Naive B cell (primary cell): ENCODE data around the gene NRG3. TPM values are rescaled to one million over a fixed set of nuclear protein-coding genes. Genes with fewer than 3 reads are reported as not detected.

Source experiments
- ATAC-seq, 2 donors: fragments of 150-1000 bp; cut with Tn5 transposase; 2 replicates each; pipeline ENCODE4 v1.10.0; 2021; ENCODE audit warnings: low read depth in 2 of 2, mild to moderate bottlenecking in 2 of 2, moderate library complexity in 2 of 2
- DNase-seq: peaks from one replicate; pipeline ENCODE4 v3.0.0; 2022
- H3K27ac Mint-ChIP-seq, 6 donors: one replicate each; pipeline ENCODE4 v1.8.0; 2020 to 2022; ENCODE audit warnings: mild to moderate bottlenecking in 6 of 6, mixed read lengths in 6 of 6, moderate library complexity in 5 of 6, inconsistent platforms in 2 of 6
- H3K27me3 Mint-ChIP-seq, 3 donors: one replicate each; pipeline ENCODE4 v1.8.0; 2021 to 2022; ENCODE audit warnings: mixed read lengths in 3 of 3, mild to moderate bottlenecking in 1 of 3
- H3K36me3 Mint-ChIP-seq, 2 donors: one replicate each; pipeline ENCODE4 v1.8.0; 2020 to 2022; ENCODE audit warnings: mixed read lengths in 2 of 2, inconsistent platforms in 1 of 2, mild to moderate bottlenecking in 1 of 2
- H3K4me1 Mint-ChIP-seq, 3 donors: one replicate each; pipeline ENCODE4 v1.8.0; 2020 to 2022; ENCODE audit warnings: mixed read lengths in 3 of 3, inconsistent platforms in 1 of 3, mild to moderate bottlenecking in 1 of 3, moderate library complexity in 1 of 3
- H3K4me3 Mint-ChIP-seq, 8 donors: one replicate each; pipeline ENCODE4 v1.8.0; 2020 to 2022; ENCODE audit warnings: mild to moderate bottlenecking in 8 of 8, mixed read lengths in 8 of 8, moderate library complexity in 8 of 8, inconsistent platforms in 2 of 8
- H3K9me3 Mint-ChIP-seq, 7 donors: one replicate each; pipeline ENCODE4 v1.8.0; 2020 to 2022; ENCODE audit warnings: mixed read lengths in 7 of 7, mild to moderate bottlenecking in 5 of 7, inconsistent platforms in 2 of 7, moderate library complexity in 1 of 7
- polyA plus RNA-seq, 6 donors: library from polyadenylated mRNA; unstranded; fragments of 300-500 nt; fragmentation: Illumina TruSeq; gene quantifications; one replicate each; pipeline ENCODE4 v1.2.3, GENCODE V29; 2021; ENCODE audit warnings: low read depth in 6 of 6

NRG3 gene
- polyA plus RNA-seq, 6 donors from 2014 or later, result not detected

DNA sequence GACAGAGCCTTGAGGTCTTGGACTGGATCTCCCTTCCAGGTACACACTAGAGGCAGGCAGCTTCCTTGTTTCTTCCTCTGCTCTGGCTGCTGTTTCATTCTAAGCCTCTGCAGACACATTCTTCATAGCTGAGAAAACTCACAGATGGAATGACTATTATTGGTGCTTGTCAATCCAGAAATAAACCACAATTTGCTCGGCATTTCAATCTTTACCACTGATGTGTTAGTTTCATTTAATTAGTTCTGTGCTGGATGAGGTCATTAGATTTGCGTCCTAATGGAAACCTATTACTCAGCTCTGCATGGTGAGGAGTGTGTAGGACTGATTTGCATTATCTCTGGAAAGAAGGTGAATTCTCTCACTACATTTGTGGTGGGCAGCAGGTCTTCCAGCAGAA lies 392.5 kb downstream of the NRG3 start:
- Mint-ChIP-seq H3K9me3 (peaks cover 0 to 18% (median 7%) of the 10 kb centered on the region in 7 donors), H3K27me3 (no peaks in the 10 kb centered on the region)
- ATAC-seq, result no peak

DNA sequence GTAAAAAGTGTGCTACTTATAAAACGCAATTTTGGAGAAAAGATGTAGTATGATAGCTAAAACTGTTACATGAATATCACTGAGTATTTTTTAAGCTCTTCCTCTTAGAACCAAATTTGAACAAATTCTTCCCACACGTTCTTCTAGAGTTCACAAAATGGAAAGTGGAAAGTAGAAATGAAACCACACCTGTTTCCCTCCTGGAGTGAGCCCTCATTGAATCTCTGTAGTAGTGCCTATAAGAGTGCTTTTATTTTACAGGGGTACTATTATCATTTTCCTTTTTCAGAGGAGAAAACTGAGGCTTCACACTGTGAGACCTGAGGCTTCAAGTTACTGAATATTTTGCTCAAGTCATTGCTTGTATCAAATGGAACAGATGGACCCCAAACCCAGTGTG lies 393.0 kb downstream of the NRG3 start:
- no peaks in the 10 kb centered on the region for H3K36me3 Mint-ChIP-seq
- ATAC-seq, result no peak
- H3K9me3 Mint-ChIP-seq, result peaks cover 0 to 18% (median 7%) of the 10 kb centered on the region in 7 donors
- H3K4me1 Mint-ChIP-seq, result no peaks in the 10 kb centered on the region
- DNase-seq, result no peak
- no peak overlapping the region for H3K4me3 Mint-ChIP-seq
- H3K27ac Mint-ChIP-seq, result no peak overlapping the region
- H3K27me3 Mint-ChIP-seq, result no peaks in the 10 kb centered on the region

More for the DNA sequence above, 392.5 kb downstream of the NRG3 start:
- Mint-ChIP-seq H3K36me3 (no peaks in the 10 kb centered on the region), H3K4me1 (no peaks in the 10 kb centered on the region), H3K27ac (no peak overlapping the region), H3K4me3 (no peak overlapping the region)
- no peak for DNase-seq

DNA sequence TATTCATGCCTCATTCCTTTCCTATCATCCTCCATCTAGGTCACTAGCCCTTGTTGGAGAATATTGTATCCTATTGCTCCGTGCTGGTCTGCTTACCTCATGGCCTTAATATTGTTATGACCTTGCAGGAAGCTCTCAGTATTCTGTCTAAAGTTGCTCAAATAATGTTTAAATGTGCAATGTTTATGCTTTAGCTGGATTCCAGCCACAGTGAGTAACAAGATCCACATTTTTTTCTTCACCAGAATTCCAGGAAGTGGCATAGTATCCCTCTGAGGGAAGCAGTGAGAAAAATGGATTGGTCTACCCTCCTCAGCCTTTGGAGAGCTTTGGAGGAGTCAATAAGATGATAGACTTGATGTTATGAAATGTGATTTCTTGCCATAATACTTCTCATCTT lies 402.6 kb downstream of the NRG3 start:
- Mint-ChIP-seq H3K9me3 (peaks cover 0 to 9% (median 0%) of the 10 kb centered on the region in 7 donors), H3K4me3 (no peak overlapping the region), H3K36me3 (no peaks in the 10 kb centered on the region), H3K27me3 (no peaks in the 10 kb centered on the region), H3K27ac (no peak overlapping the region), H3K4me1 (no peaks in the 10 kb centered on the region)
- DNase-seq (no peak), ATAC-seq (no peak)

DNA sequence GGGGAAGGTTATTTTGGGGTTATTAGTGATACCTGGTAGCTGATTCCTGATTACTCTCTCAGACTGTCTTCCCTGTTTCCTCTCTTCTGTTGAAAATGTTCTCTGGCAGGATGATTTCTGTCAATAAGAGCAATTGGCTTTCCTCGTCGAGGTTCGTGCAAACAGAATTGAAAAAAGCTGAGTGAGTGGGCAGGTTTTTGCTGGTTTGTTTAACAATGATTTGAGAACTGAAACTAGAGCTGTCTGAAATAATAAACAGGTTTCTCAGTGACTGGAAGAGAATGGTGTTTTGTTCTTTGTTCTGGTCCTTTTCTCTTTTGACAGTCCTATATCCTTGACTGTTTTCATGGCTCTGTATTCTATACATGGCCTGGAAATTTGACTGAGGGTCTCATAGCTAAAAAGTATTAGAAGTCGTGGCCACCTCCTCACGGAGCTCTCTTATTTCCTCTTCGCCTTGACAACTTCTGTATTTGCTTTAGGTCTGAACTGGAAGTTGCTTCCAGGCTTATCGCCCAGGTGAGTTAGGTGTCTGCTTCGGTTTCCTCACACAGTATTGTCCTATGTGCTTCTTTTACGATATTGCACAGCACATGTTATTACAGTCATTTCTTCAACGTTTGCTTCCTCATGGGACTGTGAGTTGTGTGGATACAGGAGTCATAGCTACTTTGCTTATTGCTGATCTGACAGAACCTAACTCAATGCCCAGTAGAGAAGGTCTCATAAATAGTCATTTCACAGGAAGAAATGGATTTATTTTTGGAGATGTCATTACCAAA lies 403.6 kb downstream of the NRG3 start:
- Mint-ChIP-seq H3K9me3 (peaks cover 0 to 4% (median 0%) of the 10 kb centered on the region in 7 donors), H3K27ac (peak overlapping the region in 1 of 6 donors; percentile 44), H3K27me3 (no peaks in the 10 kb centered on the region), H3K36me3 (no peaks in the 10 kb centered on the region), H3K4me3 (peak overlapping the region in 1 of 8 donors; percentile 30), H3K4me1 (no peaks in the 10 kb centered on the region)
- DNase-seq (no peak), ATAC-seq (no peak)

DNA sequence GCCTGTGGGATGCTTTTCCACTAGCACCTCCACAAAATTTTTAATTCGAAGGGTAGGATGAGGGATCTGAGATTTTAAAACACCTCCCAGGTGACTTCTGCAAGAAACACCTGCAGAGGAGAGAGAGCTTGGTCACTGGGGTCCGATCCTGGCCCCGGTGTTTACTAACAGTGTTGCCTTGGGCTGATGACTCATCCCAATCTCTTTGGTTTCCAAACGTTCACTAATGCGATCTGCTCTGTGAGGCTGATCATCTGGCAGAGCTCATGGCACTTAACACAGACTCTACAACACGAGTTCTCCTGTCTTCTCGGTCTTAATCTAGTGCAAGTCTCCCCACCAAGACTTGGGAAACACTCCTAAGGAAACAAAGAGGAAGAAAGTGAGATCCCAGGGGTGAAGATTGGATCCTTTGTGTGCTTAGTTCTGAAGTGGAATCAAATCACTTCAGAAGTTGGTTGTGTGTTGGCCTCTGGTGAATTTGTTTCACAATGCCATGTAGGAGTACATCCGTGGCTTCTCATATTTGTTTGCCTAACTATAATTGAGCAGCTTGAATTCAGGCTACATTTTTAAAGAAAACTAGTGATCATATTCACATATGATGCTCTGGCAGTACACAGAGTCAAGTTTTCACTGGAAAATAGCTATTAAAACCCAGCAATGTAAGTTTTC lies 407.9 kb downstream of the NRG3 start:
- ATAC-seq, result no peak
- peaks cover 0 to 4% (median 0%) of the 10 kb centered on the region in 7 donors for H3K9me3 Mint-ChIP-seq
- no peaks in the 10 kb centered on the region for H3K4me1 Mint-ChIP-seq
- no peaks in the 10 kb centered on the region for H3K27me3 Mint-ChIP-seq
- no peak for DNase-seq
- H3K27ac Mint-ChIP-seq, result no peak overlapping the region
- H3K36me3 Mint-ChIP-seq, result no peaks in the 10 kb centered on the region
- no peak overlapping the region for H3K4me3 Mint-ChIP-seq

DNA sequence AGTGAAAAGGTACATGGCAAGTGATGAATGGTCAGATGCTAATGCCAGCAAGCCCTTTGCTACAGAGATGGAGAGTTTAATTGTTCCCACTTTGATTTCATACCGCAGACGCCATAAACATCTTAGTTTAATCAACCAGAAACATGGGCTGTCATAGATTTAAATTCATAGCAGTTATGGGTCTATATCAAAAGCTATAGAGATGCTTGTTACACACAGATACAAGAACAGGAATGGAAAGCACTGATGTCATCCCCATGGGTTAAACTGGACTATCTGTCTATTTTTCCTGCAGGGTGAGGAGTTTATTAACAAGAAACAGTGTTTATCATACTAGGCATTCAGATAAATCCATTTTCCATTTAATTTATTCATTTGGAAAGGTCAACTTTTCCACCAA lies 409.2 kb downstream of the NRG3 start:
- DNase-seq (no peak), ATAC-seq (no peak)
- Mint-ChIP-seq H3K4me3 (no peak overlapping the region), H3K4me1 (no peaks in the 10 kb centered on the region), H3K27ac (no peak overlapping the region), H3K27me3 (no peaks in the 10 kb centered on the region), H3K9me3 (peaks cover 0 to 4% (median 0%) of the 10 kb centered on the region in 7 donors), H3K36me3 (no peaks in the 10 kb centered on the region)

DNA sequence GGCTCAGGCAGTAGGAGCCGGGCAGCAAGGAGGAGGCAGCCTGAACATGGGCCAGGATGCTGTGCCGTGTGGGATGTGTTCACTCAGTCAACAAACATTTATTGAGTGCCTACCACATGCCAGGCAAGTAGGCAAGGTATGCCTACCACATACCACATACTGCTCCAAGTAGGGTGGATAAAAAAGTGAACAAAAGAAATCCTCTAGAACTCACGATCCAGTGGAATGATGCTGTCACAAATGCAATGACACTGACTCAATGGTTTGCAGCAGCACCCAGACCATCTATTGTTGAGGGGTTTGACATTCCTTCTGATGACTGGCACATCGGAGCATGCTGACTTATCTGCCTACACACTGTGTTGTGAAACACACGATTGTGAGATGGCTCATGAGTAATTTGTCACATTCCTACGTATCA lies 413.5 kb downstream of the NRG3 start:
- H3K4me3 Mint-ChIP-seq, result no peak overlapping the region
- no peaks in the 10 kb centered on the region for H3K36me3 Mint-ChIP-seq
- ATAC-seq (no peak), DNase-seq (no peak)
- no peaks in the 10 kb centered on the region for H3K27me3 Mint-ChIP-seq
- H3K9me3 Mint-ChIP-seq, result peaks cover 0 to 3% (median 0%) of the 10 kb centered on the region in 7 donors
- H3K4me1 Mint-ChIP-seq, result no peaks in the 10 kb centered on the region
- H3K27ac Mint-ChIP-seq, result no peak overlapping the region

DNA sequence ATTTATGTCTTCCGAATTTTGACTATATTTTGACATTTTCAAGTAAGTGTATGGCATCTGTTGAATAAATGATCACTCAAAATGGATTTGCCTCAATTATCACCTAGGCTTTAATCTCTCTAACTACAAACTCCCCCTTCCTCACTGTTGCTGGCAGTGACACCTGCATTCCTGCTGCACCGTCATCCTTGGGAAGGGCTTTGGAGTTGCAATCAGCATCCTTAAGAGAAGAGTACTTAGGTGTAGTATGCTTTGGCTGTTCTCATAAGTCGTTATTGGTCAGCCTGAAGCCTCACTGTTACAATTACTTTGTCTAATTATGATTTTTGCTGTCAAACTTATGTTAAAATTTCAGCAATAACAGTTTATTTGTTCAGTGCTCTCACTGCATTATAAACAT lies 415.0 kb downstream of the NRG3 start:
- Mint-ChIP-seq H3K4me3 (no peak overlapping the region), H3K9me3 (peaks cover 0 to 3% (median 0%) of the 10 kb centered on the region in 7 donors), H3K36me3 (no peaks in the 10 kb centered on the region), H3K27ac (no peak overlapping the region), H3K27me3 (no peaks in the 10 kb centered on the region), H3K4me1 (no peaks in the 10 kb centered on the region)
- DNase-seq (no peak), ATAC-seq (no peak)

DNA sequence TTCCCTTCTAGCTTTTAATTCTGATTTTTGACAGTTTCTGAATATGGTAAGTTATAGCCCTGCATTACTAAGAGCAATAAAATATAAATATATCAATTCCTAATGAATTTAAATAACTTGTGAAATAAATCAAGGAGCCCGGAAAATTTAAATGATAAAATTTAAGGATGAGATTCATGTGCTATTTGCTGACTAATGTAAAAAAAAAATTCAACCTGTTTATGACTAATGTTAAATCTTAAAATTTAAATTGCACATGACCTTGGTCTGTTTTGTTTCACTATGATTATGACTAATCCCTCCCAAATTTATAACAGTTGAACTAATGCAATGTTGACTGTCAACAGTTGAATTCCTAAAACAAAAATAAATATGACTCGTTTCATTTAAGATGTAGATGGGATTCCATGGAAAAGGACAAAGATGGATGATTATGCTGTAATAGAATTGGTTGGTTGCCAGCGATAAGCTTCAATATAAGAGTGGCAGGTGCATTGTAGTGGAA lies 419.9 kb downstream of the NRG3 start:
- H3K9me3 Mint-ChIP-seq, result peaks cover 6 to 14% (median 7%) of the 10 kb centered on the region in 7 donors
- no peak overlapping the region for H3K27ac Mint-ChIP-seq
- DNase-seq (no peak), ATAC-seq (no peak)
- no peaks in the 10 kb centered on the region for H3K36me3 Mint-ChIP-seq
- H3K4me1 Mint-ChIP-seq, result no peaks in the 10 kb centered on the region
- H3K4me3 Mint-ChIP-seq, result peak overlapping the region in 1 of 8 donors; percentile 57
- no peaks in the 10 kb centered on the region for H3K27me3 Mint-ChIP-seq

DNA sequence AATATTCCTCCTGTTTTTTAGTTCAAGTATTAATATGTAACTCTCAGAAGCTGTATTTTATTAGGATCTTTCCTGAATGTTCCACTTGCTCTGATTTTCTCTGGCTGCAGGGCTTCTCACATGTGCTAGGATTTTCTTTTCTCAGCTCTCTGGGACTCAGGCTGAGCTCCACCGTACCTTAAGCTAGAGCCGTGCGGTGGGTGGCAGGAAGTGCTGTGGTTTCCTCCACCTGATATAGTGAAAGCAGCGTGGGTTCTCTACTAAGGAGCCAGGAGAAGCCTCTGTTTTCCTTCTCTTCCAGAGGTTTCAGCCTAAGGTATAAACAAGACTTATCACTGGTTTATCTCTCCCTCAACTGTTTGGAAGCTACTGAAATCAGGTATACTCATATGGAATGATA lies 433.6 kb downstream of the NRG3 start:
- no peaks in the 10 kb centered on the region for H3K27me3 Mint-ChIP-seq
- DNase-seq (no peak), ATAC-seq (no peak)
- H3K36me3 Mint-ChIP-seq, result no peaks in the 10 kb centered on the region
- H3K4me1 Mint-ChIP-seq, result no peaks in the 10 kb centered on the region
- no peak overlapping the region for H3K27ac Mint-ChIP-seq
- H3K9me3 Mint-ChIP-seq, result peaks cover 0 to 5% (median 3%) of the 10 kb centered on the region in 7 donors
- H3K4me3 Mint-ChIP-seq, result peak overlapping the region in 1 of 8 donors; percentile 35

DNA sequence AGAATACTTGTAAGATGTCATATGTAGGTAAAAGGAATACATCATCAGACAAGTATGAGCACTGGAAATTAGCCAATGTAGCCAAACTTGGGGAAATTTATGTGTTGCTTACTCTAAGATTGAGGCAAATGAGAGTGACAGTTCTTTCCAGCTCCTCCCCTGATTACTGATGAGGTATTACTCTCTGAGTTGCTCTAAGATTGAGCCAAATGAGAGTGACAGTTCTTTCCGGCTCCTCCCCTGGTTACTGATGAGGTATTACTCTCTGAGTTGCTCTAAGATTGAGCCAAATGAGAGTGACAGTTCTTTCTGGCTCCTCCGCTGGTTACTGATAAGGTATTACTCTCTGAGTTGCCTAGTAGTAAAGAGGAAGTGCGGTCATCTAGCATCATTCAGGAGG lies 435.8 kb downstream of the NRG3 start:
- Mint-ChIP-seq H3K36me3 (no peaks in the 10 kb centered on the region), H3K27ac (no peak overlapping the region), H3K4me3 (no peak overlapping the region), H3K9me3 (peaks cover 0 to 5% (median 3%) of the 10 kb centered on the region in 7 donors), H3K4me1 (no peaks in the 10 kb centered on the region), H3K27me3 (no peaks in the 10 kb centered on the region)
- no peak for ATAC-seq
- DNase-seq, result no peak

DNA sequence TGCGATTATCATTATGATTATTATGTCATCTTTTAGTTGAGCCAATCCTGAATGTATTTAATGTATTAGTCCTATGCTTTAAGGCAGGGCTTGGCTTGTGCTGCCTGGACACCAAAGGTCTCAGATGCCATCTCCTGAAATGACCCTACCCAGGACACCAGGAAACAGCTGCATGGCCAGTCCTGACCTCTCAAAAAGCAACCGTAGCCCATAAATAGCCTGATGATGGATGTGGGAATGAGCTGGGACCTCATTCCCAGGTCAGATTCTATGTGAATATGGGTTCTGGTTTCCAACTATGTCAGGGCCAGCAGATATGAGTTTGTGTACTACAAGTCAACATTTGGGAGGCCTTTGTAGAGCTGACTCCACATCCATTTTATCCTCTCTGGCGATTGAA lies 438.4 kb downstream of the NRG3 start:
- H3K4me1 Mint-ChIP-seq, result no peaks in the 10 kb centered on the region

DNA sequence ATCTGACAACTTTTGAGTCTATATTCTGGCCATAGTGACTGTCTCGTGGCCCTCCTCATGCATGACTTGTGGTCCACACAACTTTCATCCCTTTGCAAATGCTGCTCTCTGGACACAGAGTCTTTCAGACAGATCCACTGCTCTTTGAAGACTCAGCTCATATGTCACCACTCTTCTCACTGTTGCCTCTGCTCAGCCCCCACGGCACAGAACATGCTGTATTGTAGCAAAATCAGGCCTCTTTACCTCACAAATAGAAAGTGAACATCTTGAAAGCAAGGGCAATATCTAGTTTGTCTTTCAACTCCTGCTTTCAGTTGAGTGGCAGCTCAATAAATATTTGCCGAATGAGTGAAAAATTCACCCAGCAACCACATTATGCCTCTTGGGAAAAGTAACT lies 443.5 kb downstream of the NRG3 start:
- H3K4me3 Mint-ChIP-seq, result no peak overlapping the region

More for the DNA sequence above, 438.4 kb downstream of the NRG3 start:
- Mint-ChIP-seq H3K4me3 (no peak overlapping the region), H3K27me3 (no peaks in the 10 kb centered on the region), H3K9me3 (peaks cover 0 to 5% (median 4%) of the 10 kb centered on the region in 7 donors), H3K27ac (no peak overlapping the region), H3K36me3 (no peaks in the 10 kb centered on the region)
- no peak for ATAC-seq
- no peak for DNase-seq

DNA sequence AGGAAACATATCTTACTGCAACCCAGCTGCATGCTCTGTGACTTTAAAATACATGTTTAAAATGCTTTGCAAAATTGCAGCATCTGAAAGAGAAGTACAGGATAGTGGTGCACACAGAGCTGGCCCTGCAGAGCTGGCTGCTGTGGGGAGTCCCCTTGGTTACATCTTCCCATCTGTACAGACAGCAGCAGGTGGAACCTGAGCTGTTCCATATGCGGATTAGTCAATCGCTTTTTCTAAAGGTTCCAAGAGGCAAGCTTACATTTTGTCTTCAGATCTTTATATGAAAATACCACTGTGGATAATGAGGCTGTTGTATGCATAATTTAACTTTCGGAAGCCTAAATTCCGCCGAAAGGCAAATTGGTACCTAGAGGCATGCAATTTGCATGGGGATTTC lies 444.1 kb downstream of the NRG3 start:
- Mint-ChIP-seq H3K4me1 (no peaks in the 10 kb centered on the region), H3K27me3 (no peaks in the 10 kb centered on the region), H3K4me3 (no peak overlapping the region), H3K9me3 (peaks cover 0 to 5% (median 0%) of the 10 kb centered on the region in 7 donors), H3K27ac (no peak overlapping the region), H3K36me3 (no peaks in the 10 kb centered on the region)
- ATAC-seq (no peak), DNase-seq (no peak)

More for the DNA sequence above, 443.5 kb downstream of the NRG3 start:
- DNase-seq (no peak), ATAC-seq (no peak)
- Mint-ChIP-seq H3K9me3 (peaks cover 0 to 5% (median 0%) of the 10 kb centered on the region in 7 donors), H3K4me1 (no peaks in the 10 kb centered on the region), H3K36me3 (no peaks in the 10 kb centered on the region), H3K27me3 (no peaks in the 10 kb centered on the region), H3K27ac (no peak overlapping the region)
